ENCODE results near the gene ENAH.

GRCh38 chr1:225670806-225671733, 18.1 kb upstream of the ENAH start:
- TF ChIP-seq CTCF (IDR thresholded peaks at IDR 0.05), result no peak
- no peak for TF ChIP-seq EZH2 (IDR thresholded peaks at IDR 0.05; ENCODE audit: borderline replicate concordance, insufficient read depth, low read depth, low read length, poor library complexity, severe bottlenecking)

All from B cell (primary cell).